BJ (cell line): ENCODE data around the gene CPSF4L. TPM values are rescaled to one million over a fixed set of nuclear protein-coding genes. Genes with fewer than 3 reads are reported as not detected.

Experiments
- CTCF ChIA-PET: fragments of 350-600 bp; formaldehyde crosslinking; extraction: SDS; loops from one replicate; lab custom pipeline; 2021; ENCODE audit warnings: antibody characterized with exemption, inconsistent platforms; lab: Yijun Ruan, JAX
- POLR2A ChIA-PET: fragments of 300-600 bp; sonication (Branson Sonifier 250); formaldehyde crosslinking; extraction: SDS; loops from one replicate; lab custom pipeline; 2021; ENCODE audit warnings: antibody characterized with exemption; lab: Charles Lee
- DNase-seq: peaks from one replicate; pipeline ENCODE4 v3.0.0-alpha.2; 2011; ENCODE audit warnings: low read depth
- H3K27me3 ChIP-seq: 2 replicates; pipeline ENCODE4 v1.6.0; 2011; ENCODE audit warnings: low read length; ENCODE audit not compliant: control insufficient read depth, insufficient read depth
- H3K36me3 ChIP-seq: 2 replicates; pipeline ENCODE4 v1.5.1; 2011; ENCODE audit warnings: low read length; ENCODE audit not compliant: control insufficient read depth, insufficient read depth
- H3K4me3 ChIP-seq: 2 replicates; pipeline ENCODE4 v1.5.1; 2011; ENCODE audit warnings: low read depth, mild to moderate bottlenecking, control low read depth, low read length
- CTCF ChIP-seq: IDR thresholded peaks from 2 replicates; pipeline ENCODE4 v1.5.1; 2011; ENCODE audit warnings: low read depth, mild to moderate bottlenecking, control low read depth, inconsistent platforms, low read length, moderate library complexity; ENCODE audit not compliant: insufficient read depth
- polyA plus RNA-seq: library from polyadenylated mRNA; depleted of rRNA; stranded (reverse); fragments of >200 nt; gene quantifications from 2 replicates; pipeline ENCODE4 v1.2.3, GENCODE V29; 2011

Gene CPSF4L
- polyA plus RNA-seq, 1 experiment = 0.13 TPM

GRCh38 chr17:73228748-73229236, 32.9 kb downstream of the CPSF4L start:
- ChIA-PET POLR2A (no interaction called here), CTCF (interaction anchor here (0.7 to 1.9 kb wide), 8 partner anchors 17 to 672 kb away, joined by 3 to 7 read pairs (median 4); no protein-coding TSS in a partner anchor)
- peak; percentile 47 for DNase-seq
- Histone ChIP-seq H3K27me3 (no peaks in the 10 kb centered on the region), H3K36me3 (no peaks in the 10 kb centered on the region), H3K4me3 (no peak overlapping the region)
- no peak for TF ChIP-seq CTCF

DNA sequence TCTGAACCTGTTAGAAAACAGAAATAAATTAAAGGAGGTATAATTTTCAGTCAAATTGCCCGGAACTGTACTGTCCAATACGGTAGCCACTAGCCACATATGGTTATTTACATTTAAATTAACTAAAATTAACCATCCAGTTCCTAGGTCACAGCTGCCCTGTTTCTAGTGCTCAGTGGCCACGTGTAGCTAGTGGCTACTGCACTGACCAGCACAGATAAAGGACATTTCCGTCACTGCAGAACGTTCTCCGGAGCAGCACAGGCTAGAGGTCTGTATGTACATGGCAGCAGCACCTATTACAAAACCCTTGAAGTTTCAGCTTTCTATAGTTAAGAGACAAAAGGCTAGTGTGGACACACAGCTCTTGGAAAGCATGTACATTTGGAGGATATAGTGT, 33.7 kb downstream of the CPSF4L start:
- CTCF ChIA-PET = interaction anchor here (1.2 to 1.9 kb wide), 6 partner anchors 12 to 671 kb away, joined by 4 to 7 read pairs (median 5); no protein-coding TSS in a partner anchor
- POLR2A ChIA-PET = no interaction called here

DNA sequence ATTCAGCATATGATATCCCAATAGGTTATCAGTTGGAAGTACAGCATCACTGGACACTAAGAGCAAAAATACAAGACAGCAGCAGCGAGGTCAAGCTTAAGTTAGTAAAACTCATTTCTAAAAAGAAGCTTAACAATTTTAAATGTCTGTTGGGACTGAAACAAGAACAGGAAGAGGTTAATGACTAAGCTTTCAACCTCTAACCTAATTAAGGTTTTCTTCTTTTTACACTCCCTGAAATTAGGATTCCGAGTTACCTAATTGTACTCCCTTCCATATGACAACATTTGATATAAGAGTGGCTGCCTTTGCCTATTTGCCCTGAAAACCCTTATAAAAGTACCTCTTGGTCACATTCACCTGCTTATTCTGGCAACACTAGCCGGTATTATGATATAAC, 34.3 kb downstream of the CPSF4L start:
- Histone ChIP-seq H3K4me3 (no peak overlapping the region), H3K36me3 (no peaks in the 10 kb centered on the region), H3K27me3 (no peaks in the 10 kb centered on the region)
- ChIA-PET POLR2A (no interaction called here), CTCF (interaction anchor here (1.7 to 1.9 kb wide), 3 partner anchors 11 to 670 kb away, joined by 4 to 5 read pairs (median 5); no protein-coding TSS in a partner anchor)
- no peak for TF ChIP-seq CTCF
- no peak for DNase-seq

More for the DNA sequence above, 33.7 kb downstream of the CPSF4L start:
- TF ChIP-seq CTCF = no peak
- no peak overlapping the region for H3K4me3 ChIP-seq
- DNase-seq = no peak
- H3K27me3 ChIP-seq = no peaks in the 10 kb centered on the region
- no peaks in the 10 kb centered on the region for H3K36me3 ChIP-seq

DNA sequence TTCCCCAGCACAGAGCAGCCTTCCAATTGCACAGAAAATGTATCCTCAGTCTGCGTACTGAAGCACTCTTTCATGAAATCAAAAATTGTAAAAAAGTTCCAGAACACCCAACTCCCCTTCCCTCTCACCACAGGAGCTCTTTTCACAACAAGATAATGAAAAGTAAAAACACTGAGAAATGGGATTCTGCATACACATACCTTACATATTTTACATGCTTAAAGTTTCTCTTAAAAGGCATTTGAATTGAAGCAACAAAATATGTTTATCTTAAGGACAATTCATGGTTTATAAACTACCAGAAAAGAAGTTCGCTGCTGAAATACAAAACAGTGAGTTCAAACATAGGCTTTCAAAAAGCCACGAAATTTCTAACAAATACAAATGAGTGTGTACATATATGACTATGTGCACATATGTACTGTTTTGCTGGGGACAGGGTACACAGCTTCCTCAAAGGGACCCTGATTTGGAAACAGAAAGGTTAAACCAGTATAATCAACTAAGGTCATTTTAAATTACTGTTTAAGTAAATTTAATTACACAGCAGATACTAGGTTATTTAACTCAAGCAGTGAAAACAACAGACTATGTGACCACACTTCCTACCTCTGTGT, 35.0 kb downstream of the CPSF4L start:
- POLR2A ChIA-PET = interaction anchor here (0.7 kb wide), 1 partner anchor 155 kb away, joined by 3 read pairs; no protein-coding TSS in a partner anchor
- no peak for DNase-seq
- Histone ChIP-seq H3K27me3 (no peaks in the 10 kb centered on the region), H3K4me3 (no peak overlapping the region), H3K36me3 (no peaks in the 10 kb centered on the region)
- CTCF ChIA-PET = interaction anchor here (1.1 to 1.9 kb wide), 3 partner anchors 11 to 32 kb away, joined by 3 to 5 read pairs (median 4); no protein-coding TSS in a partner anchor
- TF ChIP-seq CTCF = no peak

DNA sequence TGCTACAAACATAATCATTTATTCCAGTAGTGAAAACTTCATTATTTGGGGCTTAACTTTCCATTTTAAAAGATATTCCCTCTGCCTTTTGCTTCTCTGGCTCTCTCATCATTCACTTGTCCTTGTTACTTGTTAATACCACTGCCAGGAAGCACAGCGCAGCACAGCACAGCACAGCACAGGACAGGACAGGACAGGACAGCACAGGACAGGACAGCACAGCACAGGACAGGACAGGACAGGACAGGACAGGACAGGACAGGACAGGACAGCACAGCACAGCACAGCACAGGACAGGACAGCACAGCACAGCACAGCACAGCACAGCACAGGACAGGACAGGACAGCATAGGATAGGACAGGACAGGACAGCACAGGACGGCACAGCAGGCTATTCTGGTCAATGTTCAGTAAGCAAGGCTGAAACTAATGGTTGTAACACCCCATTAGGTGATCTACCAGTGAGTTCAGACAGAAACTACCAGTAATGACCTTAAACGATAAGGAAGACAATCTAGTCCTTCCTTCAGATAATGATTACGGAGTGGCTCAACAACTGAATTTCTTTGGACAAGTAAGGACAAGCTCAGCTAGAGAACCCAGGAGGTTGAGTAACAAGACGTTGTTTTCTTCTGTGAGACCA, 36.9 kb downstream of the CPSF4L start:
- ChIA-PET CTCF (no interaction called here), POLR2A (no interaction called here)
- no peak for DNase-seq
- no peak for TF ChIP-seq CTCF
- Histone ChIP-seq H3K27me3 (no peaks in the 10 kb centered on the region), H3K36me3 (no peaks in the 10 kb centered on the region), H3K4me3 (no peak overlapping the region)
